Caco-2 (cell line): ENCODE results near the gene WNK1. TPM values are rescaled to one million over a fixed set of nuclear protein-coding genes. Genes with fewer than 3 reads are reported as not detected.
"Not testable (repeated sequence)": the region's sequence is repeated elsewhere in the genome, so short reads cannot be mapped to it uniquely, and the experiment has no call there.

Experiments
- BruUV-seq: library from RNA; stranded (reverse); fragments of 400-500 nt; replicated peaks from 2 replicates; lab custom pipeline; 2021; lab: Mats Ljungman, UMichigan
- CTCF ChIA-PET: fragments of 300-600 bp; sonication (Branson Sonifier 250); formaldehyde crosslinking; loops from one replicate; lab custom pipeline; 2022; ENCODE audit warnings: antibody characterized with exemption; lab: Charles Lee
- POLR2A ChIA-PET: fragments of 300-600 bp; sonication (Branson Sonifier 250); formaldehyde crosslinking; loops from one replicate; lab custom pipeline; 2022; ENCODE audit warnings: antibody characterized with exemption; lab: Charles Lee
- DNase-seq, 2 experiments: peaks; one replicate each; pipeline versions ENCODE4 v3.0.0 to v3.0.0-alpha.2; 2020 to 2022
- H3K27me3 ChIP-seq: replicated peaks from 2 replicates; pipeline ENCODE4 v1.6.0; 2011; ENCODE audit warnings: low read length; ENCODE audit not compliant: control insufficient read depth, insufficient read depth
- H3K36me3 ChIP-seq: 2 replicates; pipeline ENCODE4 v1.5.1; 2011; ENCODE audit warnings: low read length; ENCODE audit not compliant: control insufficient read depth, insufficient read depth
- H3K4me1 ChIP-seq: fragments of 250-450 bp; sonication (Bioruptor Pico); 2 replicates; pipeline ENCODE4 v1.5.1; 2020; ENCODE audit warnings: mild to moderate bottlenecking
- H3K4me3 ChIP-seq: 2 replicates; pipeline ENCODE4 v1.5.1; 2011; ENCODE audit warnings: low read depth, mild to moderate bottlenecking, control low read depth, low read length
- H3K9me3 ChIP-seq: fragments of 250-450 bp; sonication (Bioruptor Pico); 2 replicates; pipeline ENCODE4 v1.5.1; 2020; ENCODE audit warnings: mild to moderate bottlenecking, moderate library complexity
- H3K27ac Mint-ChIP-seq: one replicate; pipeline ENCODE4 v1.8.0; 2022; ENCODE audit warnings: mixed read lengths; ENCODE audit not compliant: unreplicated experiment
- H3K27me3 Mint-ChIP-seq: one replicate; pipeline ENCODE4 v1.8.0; 2022; ENCODE audit warnings: mixed read lengths; ENCODE audit not compliant: insufficient read depth, unreplicated experiment
- H3K36me3 Mint-ChIP-seq: one replicate; pipeline ENCODE4 v1.8.0; 2022; ENCODE audit warnings: mild to moderate bottlenecking, mixed read lengths; ENCODE audit not compliant: insufficient read depth, unreplicated experiment
- H3K4me1 Mint-ChIP-seq: one replicate; pipeline ENCODE4 v1.8.0; 2022; ENCODE audit warnings: low read depth, mixed read lengths; ENCODE audit not compliant: unreplicated experiment
- H3K4me3 Mint-ChIP-seq: one replicate; pipeline ENCODE4 v1.8.0; 2022; ENCODE audit warnings: mild to moderate bottlenecking, moderate library complexity, mixed read lengths; ENCODE audit not compliant: unreplicated experiment
- H3K9me3 Mint-ChIP-seq: one replicate; pipeline ENCODE4 v1.8.0; 2022; ENCODE audit warnings: mixed read lengths; ENCODE audit not compliant: unreplicated experiment
- intact Hi-C: fragments of 100-400 bp; cut with micrococcal nuclease; formaldehyde crosslinking; loops from one replicate; pipeline ENCODE4 v1.10.0; 2022; ENCODE audit not compliant: unreplicated experiment
- total RNA-seq: library from RNA; stranded (reverse); gene quantifications from 2 replicates; pipeline ENCODE4 v1.2.3, GENCODE V29; 2022
- TF ChIP-seq, protein P1 (sequence below), 2 experiments: fragments of 200-600 bp in 1 of 2; IDR thresholded peaks; 1 replicate in 1 of 2; 2 replicates in 1 of 2; pipeline versions ENCODE4 v1.5.1 to v1.8.0; 2011 to 2022; ENCODE audit warnings: antibody characterized with exemption in 1 of 2, control low read depth in 1 of 2, inconsistent platforms in 1 of 2, low read depth in 1 of 2, low read length in 1 of 2, mild to moderate bottlenecking in 1 of 2, moderate library complexity in 1 of 2; ENCODE audit not compliant: insufficient read depth in 1 of 2, severe bottlenecking in 1 of 2, unreplicated experiment in 1 of 2

Gene WNK1
- total RNA-seq, 1 experiment from 2014 or later, result 224 TPM

- intact Hi-C loops, result loop anchor here (10.0 kb wide), 1 partner anchor 285 kb away; no protein-coding TSS in a partner anchor
- POLR2A ChIA-PET, result no interaction called here
- Mint-ChIP-seq H3K4me3 (no peak overlapping the region), H3K27ac (no peak overlapping the region), H3K4me1 (peaks cover 19% of the 10 kb centered on the region), H3K36me3 (peaks cover 15% of the 10 kb centered on the region), H3K9me3 (no peaks in the 10 kb centered on the region), H3K27me3 (no peaks in the 10 kb centered on the region)
- H3K36me3 ChIP-seq, result no peaks in the 10 kb centered on the region
- no peaks in the 10 kb centered on the region for H3K9me3 ChIP-seq
- DNase-seq, result no peak
- TF ChIP-seq, protein P1, sequence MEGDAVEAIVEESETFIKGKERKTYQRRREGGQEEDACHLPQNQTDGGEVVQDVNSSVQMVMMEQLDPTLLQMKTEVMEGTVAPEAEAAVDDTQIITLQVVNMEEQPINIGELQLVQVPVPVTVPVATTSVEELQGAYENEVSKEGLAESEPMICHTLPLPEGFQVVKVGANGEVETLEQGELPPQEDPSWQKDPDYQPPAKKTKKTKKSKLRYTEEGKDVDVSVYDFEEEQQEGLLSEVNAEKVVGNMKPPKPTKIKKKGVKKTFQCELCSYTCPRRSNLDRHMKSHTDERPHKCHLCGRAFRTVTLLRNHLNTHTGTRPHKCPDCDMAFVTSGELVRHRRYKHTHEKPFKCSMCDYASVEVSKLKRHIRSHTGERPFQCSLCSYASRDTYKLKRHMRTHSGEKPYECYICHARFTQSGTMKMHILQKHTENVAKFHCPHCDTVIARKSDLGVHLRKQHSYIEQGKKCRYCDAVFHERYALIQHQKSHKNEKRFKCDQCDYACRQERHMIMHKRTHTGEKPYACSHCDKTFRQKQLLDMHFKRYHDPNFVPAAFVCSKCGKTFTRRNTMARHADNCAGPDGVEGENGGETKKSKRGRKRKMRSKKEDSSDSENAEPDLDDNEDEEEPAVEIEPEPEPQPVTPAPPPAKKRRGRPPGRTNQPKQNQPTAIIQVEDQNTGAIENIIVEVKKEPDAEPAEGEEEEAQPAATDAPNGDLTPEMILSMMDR (IDR thresholded peaks at IDR 0.05; ENCODE audit: insufficient read depth in 1 of 2, low read depth in 1 of 2, low read length in 1 of 2, severe bottlenecking in 1 of 2, unreplicated experiment in 1 of 2), result no peak
- H3K27me3 ChIP-seq, result no peaks in the 10 kb centered on the region
- H3K4me3 ChIP-seq, result no peak overlapping the region
- CTCF ChIA-PET, result no interaction called here
- BruUV-seq, result no TSS peak
- peaks cover 11% of the 10 kb centered on the region for H3K4me1 ChIP-seq
Observed at GRCh38 chr12:810116-810515, 57.7 kb downstream of the WNK1 start.

GRCh38 chr12:810671-811415, 58.5 kb downstream of the WNK1 start:
- CTCF ChIA-PET, result no interaction called here
- TF ChIP-seq, protein P1 (IDR thresholded peaks at IDR 0.05; ENCODE audit: insufficient read depth in 1 of 2, low read depth in 1 of 2, low read length in 1 of 2, severe bottlenecking in 1 of 2, unreplicated experiment in 1 of 2), result no peak
- no peaks in the 10 kb centered on the region for H3K27me3 Mint-ChIP-seq

DNA sequence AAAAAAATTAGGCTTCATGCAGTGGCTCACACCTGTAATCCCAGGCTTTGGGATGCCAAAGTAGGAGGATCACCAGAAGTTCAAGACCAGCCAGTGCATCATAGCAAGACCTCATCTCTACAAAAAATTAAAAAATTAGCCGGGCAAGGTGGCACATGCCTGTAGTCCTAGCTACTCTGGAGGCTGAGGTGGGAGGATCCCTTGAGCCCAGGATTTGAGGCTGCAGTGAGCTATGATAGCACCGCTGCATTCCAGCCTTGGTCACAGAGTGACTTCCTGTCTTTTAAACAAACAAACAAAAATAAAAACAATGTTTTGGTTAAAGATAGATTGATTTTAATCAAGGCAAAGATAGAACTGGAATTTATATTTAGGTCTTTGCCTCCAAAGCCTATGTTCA, 60.6 kb downstream of the WNK1 start:
- Mint-ChIP-seq H3K27ac (no peak overlapping the region), H3K9me3 (no peaks in the 10 kb centered on the region), H3K27me3 (no peaks in the 10 kb centered on the region), H3K4me3 (no peak overlapping the region), H3K36me3 (peaks cover 42% of the 10 kb centered on the region), H3K4me1 (peaks cover 12% of the 10 kb centered on the region)
- TF ChIP-seq, protein P1 (IDR thresholded peaks at IDR 0.05; ENCODE audit: insufficient read depth in 1 of 2, low read depth in 1 of 2, low read length in 1 of 2, severe bottlenecking in 1 of 2, unreplicated experiment in 1 of 2), result no peak
- no TSS peak for BruUV-seq
- CTCF ChIA-PET, result no interaction called here
- Histone ChIP-seq H3K4me1 (no peaks in the 10 kb centered on the region), H3K27me3 (no peaks in the 10 kb centered on the region), H3K4me3 (no peak overlapping the region), H3K9me3 (no peaks in the 10 kb centered on the region), H3K36me3 (no peaks in the 10 kb centered on the region)
- intact Hi-C loops, result loop anchor here (10.0 kb wide), 1 partner anchor 282 kb away; no protein-coding TSS in a partner anchor
- DNase-seq, result no peak
- POLR2A ChIA-PET, result no interaction called here

More at GRCh38 chr12:810671-811415, 58.5 kb downstream of the WNK1 start:
- H3K27me3 ChIP-seq, result no peaks in the 10 kb centered on the region
- H3K27ac Mint-ChIP-seq, result no peak overlapping the region
- peaks cover 22% of the 10 kb centered on the region for H3K36me3 Mint-ChIP-seq
- H3K9me3 Mint-ChIP-seq, result no peaks in the 10 kb centered on the region
- no peaks in the 10 kb centered on the region for H3K36me3 ChIP-seq
- intact Hi-C loops, result loop anchor here (10.0 kb wide), 1 partner anchor 284 kb away; no protein-coding TSS in a partner anchor
- DNase-seq, result no peak
- no peak overlapping the region for H3K4me3 Mint-ChIP-seq
- POLR2A ChIA-PET, result no interaction called here
- H3K4me1 Mint-ChIP-seq, result peaks cover 17% of the 10 kb centered on the region
- peaks cover 9% of the 10 kb centered on the region for H3K4me1 ChIP-seq
- BruUV-seq, result no TSS peak
- no peaks in the 10 kb centered on the region for H3K9me3 ChIP-seq
- no peak overlapping the region for H3K4me3 ChIP-seq

- H3K9me3 Mint-ChIP-seq, H3K27me3 ChIP-seq, H3K36me3 ChIP-seq, POLR2A ChIA-PET, DNase-seq, H3K9me3 ChIP-seq, H3K4me1 Mint-ChIP-seq, H3K4me3 Mint-ChIP-seq, H3K27ac Mint-ChIP-seq, H3K4me1 ChIP-seq, BruUV-seq, H3K4me3 ChIP-seq, H3K27me3 Mint-ChIP-seq: not testable (repeated sequence)
- CTCF ChIA-PET, result interaction anchor here (0.5 kb wide), 1 partner anchor 66 kb away, joined by 3 read pairs; no protein-coding TSS in a partner anchor
- peaks cover 49% of the 10 kb centered on the region for H3K36me3 Mint-ChIP-seq
- intact Hi-C loops, result loop anchor here (5.0 to 10.0 kb wide), 2 partner anchors 40 to 277 kb away; no protein-coding TSS in a partner anchor
Observed at GRCh38 chr12:817456-817855, 65.1 kb downstream of the WNK1 start.
